ENCODE results near the gene IGF2R.
A peak's percentile ranks its signal among the peaks of the same experiment; 100 is the strongest.
"Not testable (repeated sequence)": the region's sequence is repeated elsewhere in the genome, so short reads cannot be mapped to it uniquely, and the experiment has no call there.

IGF2R gene

GRCh38 chr6:159998538-159998937, 29.7 kb downstream of the IGF2R start:
- no peak for DNase-seq (ENCODE audit: low spot score)

DNA sequence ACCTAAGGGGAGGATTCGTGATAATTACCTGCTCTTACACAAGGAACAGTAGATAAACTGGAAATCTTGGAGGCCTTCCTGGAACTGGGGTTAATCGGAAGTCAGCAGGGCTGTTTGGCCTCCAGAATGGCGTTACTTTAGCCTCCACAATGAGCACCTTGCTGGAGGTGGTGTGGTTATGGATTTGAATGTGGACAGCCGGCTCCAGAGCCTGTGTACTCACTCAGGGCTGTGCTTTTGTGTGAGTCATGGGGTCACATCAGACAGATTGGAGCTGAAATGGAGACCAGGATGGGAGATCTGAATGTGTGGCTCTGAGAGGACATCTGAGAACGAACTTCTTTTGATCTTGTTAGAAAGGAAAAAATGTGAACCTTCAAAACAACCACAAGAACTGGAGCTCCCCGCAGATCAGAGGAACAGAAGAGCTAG, 30.4 kb downstream of the IGF2R start:
- no peak for DNase-seq (ENCODE audit: low spot score)

DNA sequence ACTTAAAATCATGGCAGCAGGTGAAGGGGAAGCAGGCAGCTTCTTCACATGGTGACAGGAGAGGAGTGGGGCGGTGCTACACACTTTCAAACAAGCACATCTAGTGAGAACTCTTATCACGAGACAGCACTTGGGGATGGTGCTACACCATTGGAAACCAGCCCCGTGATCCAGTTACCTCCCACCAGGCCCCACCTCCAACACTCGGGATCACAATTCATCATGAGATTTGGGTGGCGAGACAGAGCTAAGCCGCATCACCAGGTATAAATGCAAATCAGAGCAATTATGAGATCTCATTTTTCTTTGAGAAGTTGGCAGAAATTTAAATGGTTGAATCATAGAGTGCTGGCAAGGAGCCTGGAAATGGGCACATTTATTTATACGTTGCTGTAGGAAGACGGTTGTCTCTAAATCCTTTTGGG, 31.4 kb downstream of the IGF2R start:
- no peak for DNase-seq (ENCODE audit: low spot score)

GRCh38 chr6:160000893-160001427, 32.1 kb downstream of the IGF2R start:
- DNase-seq (ENCODE audit: low spot score) = not testable (repeated sequence)

GRCh38 chr6:160002882-160003281, 34.0 kb downstream of the IGF2R start:
- no peak for DNase-seq (ENCODE audit: low spot score)

- no peak for DNase-seq (ENCODE audit: low spot score)
Measured at GRCh38 chr6:160004018-160004417, 35.1 kb downstream of the IGF2R start.

GRCh38 chr6:160004419-160005175, 35.7 kb downstream of the IGF2R start:
- DNase-seq (ENCODE audit: low spot score) = no peak

GRCh38 chr6:160005211-160005610, 36.3 kb downstream of the IGF2R start:
- no peak for DNase-seq (ENCODE audit: low spot score)

GRCh38 chr6:160005861-160006540, 37.1 kb downstream of the IGF2R start:
- DNase-seq (ENCODE audit: low spot score) = no peak

- no peak for DNase-seq (ENCODE audit: low spot score)
Measured at GRCh38 chr6:160007145-160007544, 38.3 kb downstream of the IGF2R start.

GRCh38 chr6:160007611-160008010, 38.7 kb downstream of the IGF2R start:
- no peak for DNase-seq (ENCODE audit: low spot score)

DNA sequence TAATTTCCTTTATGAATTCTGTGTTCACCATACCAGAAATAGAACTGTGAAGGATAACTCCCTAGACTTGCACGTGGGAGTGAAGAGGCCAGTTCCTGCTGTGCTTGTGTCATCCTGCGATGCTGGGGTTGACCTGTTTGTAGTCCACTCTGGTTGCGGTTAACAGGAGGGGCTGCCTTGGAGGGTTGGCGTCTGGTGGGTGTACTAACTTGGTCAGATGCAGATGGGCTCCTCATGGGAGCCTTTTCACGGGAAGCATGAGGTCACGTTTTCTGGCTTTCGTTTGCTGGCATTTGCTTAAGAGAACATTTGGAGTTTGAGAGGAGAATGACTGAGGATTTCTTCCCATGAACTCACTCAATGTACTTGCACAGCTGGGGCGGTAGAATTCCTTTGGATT, 41.2 kb downstream of the IGF2R start:
- peak; percentile 16 for DNase-seq (ENCODE audit: low spot score)

DNA sequence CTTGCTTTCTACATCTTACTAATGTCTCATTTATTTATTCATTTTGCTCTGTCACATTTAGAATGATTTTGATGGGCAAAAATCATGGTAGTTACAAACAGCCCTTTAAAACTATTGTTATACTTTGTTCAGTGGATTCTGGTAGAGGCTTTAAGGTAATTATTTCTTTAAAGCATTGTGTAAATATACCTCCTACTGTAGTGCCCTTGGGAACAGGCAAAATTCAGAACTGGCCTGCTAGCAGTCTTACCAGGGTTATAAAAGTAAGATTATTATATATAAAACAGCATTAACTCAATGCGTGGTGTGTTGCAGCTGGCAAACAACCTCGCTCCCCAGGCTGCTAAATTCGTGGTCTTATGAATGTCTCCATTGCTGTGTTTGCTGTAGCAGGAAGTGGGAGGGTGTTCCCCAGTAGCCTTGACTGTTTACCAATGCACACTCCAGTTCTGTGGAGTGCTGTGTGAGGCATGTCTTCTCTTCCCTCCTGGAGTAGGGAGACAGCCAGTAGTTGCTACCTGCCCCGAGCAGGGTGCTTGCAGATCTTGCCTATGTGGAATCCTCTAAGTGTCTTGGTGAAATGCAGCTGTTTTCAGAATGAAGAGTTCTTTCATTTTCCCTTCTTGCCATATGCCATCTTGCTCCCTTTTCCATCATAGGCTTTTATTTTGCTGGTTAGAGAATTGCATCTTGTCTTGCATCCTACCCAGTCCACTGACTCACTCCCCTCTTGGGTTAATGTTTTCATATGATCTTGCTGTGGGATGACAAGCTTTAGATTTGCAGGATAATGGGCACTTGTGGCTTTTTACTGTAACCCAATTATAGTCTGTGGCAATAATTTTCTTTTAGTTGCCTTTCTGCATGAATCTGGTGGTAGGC, 45.3 kb downstream of the IGF2R start:
- no peak for DNase-seq (ENCODE audit: low spot score)

DNA sequence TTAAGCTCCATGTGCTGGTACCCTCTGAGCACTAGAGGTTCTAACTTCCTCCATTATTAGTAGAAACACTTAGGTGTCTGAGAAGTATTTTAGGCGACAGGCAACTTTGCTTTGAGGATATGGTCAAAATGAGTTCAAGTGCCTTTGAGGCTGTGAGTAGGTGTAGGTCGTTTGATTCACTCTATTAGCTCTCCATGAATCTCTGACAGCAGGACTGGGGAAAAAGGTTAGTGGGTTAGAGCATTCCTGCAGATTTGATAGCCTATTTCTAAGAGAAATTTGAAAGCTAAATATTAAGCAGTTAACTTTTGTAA, 45.9 kb downstream of the IGF2R start:
- DNase-seq (ENCODE audit: low spot score) = no peak

GRCh38 chr6:160015778-160016684, 47.1 kb downstream of the IGF2R start:
- DNase-seq (ENCODE audit: low spot score) = no peak

DNA sequence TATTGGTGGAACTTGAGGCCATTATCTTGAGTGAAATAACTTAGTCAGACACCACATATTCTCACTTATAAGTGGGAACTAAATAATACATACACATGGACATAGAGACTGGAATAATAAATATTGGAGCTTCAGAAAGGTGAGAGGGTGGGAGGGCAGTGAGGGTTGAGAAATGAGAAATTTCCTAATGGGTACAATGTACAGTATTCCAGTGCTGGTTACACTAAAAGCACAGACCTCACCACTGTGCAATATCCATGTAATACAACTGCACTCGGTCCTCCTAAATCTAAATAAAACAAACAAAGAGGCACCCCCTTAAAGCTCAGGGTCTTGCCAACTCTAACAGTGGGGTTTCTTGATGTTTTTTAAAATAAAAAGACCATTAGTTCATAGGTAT, 53.2 kb downstream of the IGF2R start:
- DNase-seq (ENCODE audit: low spot score) = no peak

GRCh38 chr6:160022793-160023192, 53.9 kb downstream of the IGF2R start:
- DNase-seq (ENCODE audit: low spot score) = no peak

DNA sequence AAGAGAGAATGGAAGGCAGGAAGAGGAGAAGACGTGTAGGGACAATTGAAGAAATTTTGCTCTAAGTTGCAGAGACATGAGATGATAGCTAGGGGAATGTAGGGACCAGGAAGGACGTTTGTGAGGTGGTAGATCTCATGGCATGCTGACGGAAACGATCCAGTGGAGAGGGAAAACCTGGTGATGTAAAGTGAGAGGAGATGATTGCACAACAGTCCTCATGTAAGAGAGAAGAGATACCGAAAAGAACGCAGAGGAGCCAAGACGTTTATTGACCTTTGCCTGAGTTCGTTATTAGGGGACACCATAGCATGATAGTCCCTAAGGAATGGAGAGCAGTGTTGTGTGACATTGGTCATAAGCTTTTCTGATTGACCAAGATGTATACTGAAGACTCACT, 55.3 kb downstream of the IGF2R start:
- no peak for DNase-seq (ENCODE audit: low spot score)

GRCh38 chr6:160027076-160027475, 58.2 kb downstream of the IGF2R start:
- no peak for DNase-seq (ENCODE audit: low spot score)

DNA sequence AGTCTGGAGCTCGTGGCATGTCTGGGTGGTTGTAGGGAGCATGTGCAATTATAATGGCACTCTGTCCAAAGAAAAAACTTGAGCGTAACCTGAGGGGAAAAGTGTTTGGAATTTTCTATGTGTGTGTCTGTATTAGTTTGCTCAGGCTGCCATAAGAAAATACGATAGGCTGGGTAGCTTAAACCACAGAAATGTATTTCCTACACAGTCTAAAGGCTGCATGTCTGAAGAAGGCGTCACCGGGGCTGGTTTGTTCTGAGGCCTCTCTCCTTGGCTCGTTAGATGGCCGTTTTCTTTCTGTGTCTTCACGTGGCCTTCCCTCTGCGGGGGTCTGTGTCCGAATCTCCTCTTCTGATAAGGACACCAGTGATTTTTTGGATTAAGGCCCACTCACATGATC, 59.0 kb downstream of the IGF2R start:
- DNase-seq (ENCODE audit: low spot score) = no peak

DNA sequence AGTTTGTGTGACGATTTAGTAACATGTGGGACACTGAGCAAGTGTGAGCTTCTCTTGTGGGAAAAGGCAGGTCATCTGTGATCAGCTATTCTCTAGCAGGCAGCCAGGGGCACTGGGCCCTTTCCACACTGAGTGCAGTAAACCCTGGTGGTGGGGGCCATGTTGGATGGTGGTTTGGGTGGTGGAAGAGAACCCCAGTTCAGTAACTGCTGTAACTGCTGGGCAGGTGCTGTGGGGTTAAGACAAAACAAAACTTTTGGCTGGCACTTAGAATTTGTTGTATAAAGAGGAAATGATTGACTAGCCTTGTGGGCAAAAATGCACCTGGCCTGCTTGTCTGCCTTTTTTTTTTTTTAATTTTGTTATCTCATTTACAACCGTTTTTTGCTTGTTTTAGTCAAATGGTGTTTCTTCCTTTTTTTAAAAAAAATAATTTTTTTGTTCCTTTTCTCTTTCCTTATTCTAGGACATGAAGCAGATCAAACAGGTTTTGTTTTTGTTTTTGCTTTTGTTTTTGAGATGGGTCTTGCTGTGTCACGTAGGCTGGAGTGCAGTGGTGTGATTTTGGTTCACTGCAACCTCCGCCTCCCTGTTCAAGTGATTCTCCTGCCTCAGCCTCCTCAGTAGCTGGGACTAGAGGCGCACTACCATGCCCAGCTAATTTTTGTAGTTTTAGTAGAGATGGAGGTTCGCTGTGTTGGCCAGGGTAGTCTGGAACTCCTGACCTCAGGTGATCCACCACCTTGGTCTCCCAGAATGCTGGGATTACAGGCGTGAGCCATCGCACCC, 59.8 kb downstream of the IGF2R start:
- DNase-seq (ENCODE audit: low spot score) = no peak

All from cerebellar cortex (tissue), 1 donor.